Left lung (tissue), 10 donors: ENCODE data around the gene DOCK3. TPM values are rescaled to one million over a fixed set of nuclear protein-coding genes. Genes with fewer than 3 reads are reported as not detected.

Experiments used
- ATAC-seq: fragments of 200-7000 bp; cut with Tn5 transposase; one replicate; pipeline ENCODE4 v1.9.1; 2020; ENCODE audit warnings: moderate library complexity
- DNase-seq, 4 donors: peaks; one replicate each; pipeline ENCODE4 v3.0.0-alpha.2; 2013 to 2020
- H3K27ac ChIP-seq, 2 donors: fragments of 200-600 bp; sonication (generic) in 1 of 2; one replicate each; pipeline versions ENCODE4 v1.5.0 to v1.8.0; 2020 to 2021
- H3K27me3 ChIP-seq, 2 donors: fragments of 200-600 bp; sonication (generic) in 1 of 2; one replicate each; pipeline versions ENCODE4 v1.5.0 to v1.8.0; 2020 to 2021
- H3K36me3 ChIP-seq, 2 donors: fragments of 200-600 bp; sonication (generic) in 1 of 2; one replicate each; pipeline versions ENCODE4 v1.5.0 to v1.8.0; 2020 to 2021
- H3K4me1 ChIP-seq, 2 donors: fragments of 200-600 bp; one replicate each; pipeline ENCODE4 v1.8.0; 2021
- H3K4me3 ChIP-seq, 2 donors: fragments of 200-600 bp; sonication (generic) in 1 of 2; one replicate each; pipeline versions ENCODE4 v1.5.0 to v1.8.0; 2020 to 2021; ENCODE audit warnings: mild to moderate bottlenecking in 1 of 2
- H3K9me3 ChIP-seq, 2 donors: fragments of 200-600 bp; sonication (generic) in 1 of 2; one replicate each; pipeline versions ENCODE4 v1.5.0 to v1.8.0; 2020 to 2021
- CTCF ChIP-seq, 2 donors: fragments of 200-600 bp; sonication (generic) in 1 of 2; IDR thresholded peaks; one replicate each; pipeline versions ENCODE4 v1.5.0 to v1.8.0; 2021; ENCODE audit warnings: antibody characterized with exemption in 2 of 2
- intact Hi-C, 2 donors: fragments of 100-400 bp; cut with DNase I; formaldehyde crosslinking; loops; one replicate each; pipeline versions ENCODE4 v1.11.2 to v1.14.2; 2022
- polyA plus RNA-seq, 6 donors: library from polyadenylated mRNA; unstranded; fragments of 120-200 nt; gene quantifications; one replicate each; pipeline ENCODE4 v1.2.1, GENCODE V29; 2013; ENCODE audit not compliant: insufficient read length in 6 of 6
- total RNA-seq, 2 donors: library from RNA; stranded (reverse); fragmentation: NEBNext Ultra II Directional; extraction: Animal tissue kit (Norgen Biotek cat#: 25700); gene quantifications; one replicate each; pipeline ENCODE4 v1.2.1, GENCODE V29; 2021
- donor health status: DM: no; HTN: yes; CAD: no.
- donor health status: DM: no; HTN: no; CAD: no.

The DOCK3 gene
- total and polyA plus RNA-seq, 8 donors: 0.34 to 2.2 (median 1.8) TPM

GRCh38 chr3:51403675-51404074 is 728.9 kb downstream of the DOCK3 start:
- Histone ChIP-seq H3K27ac (no peak overlapping the region), H3K27me3 (no peaks in the 10 kb centered on the region), H3K9me3 (no peaks in the 10 kb centered on the region), H3K4me3 (no peak overlapping the region), H3K4me1 (peaks cover 0 to 6% of the 10 kb centered on the region in 2 donors), H3K36me3 (peaks cover 0 to 71% of the 10 kb centered on the region in 2 donors)
- DNase-seq (no peak), ATAC-seq (no peak)
- no peak for TF ChIP-seq CTCF (IDR thresholded peaks at IDR 0.05)
- intact Hi-C loops: no loop called here

GRCh38 chr3:51408021-51408420 is 733.3 kb downstream of the DOCK3 start:
- Histone ChIP-seq H3K4me3 (no peak overlapping the region), H3K27me3 (no peaks in the 10 kb centered on the region), H3K27ac (no peak overlapping the region), H3K4me1 (peaks cover 0 to 7% of the 10 kb centered on the region in 2 donors), H3K9me3 (no peaks in the 10 kb centered on the region), H3K36me3 (peaks cover 0 to 76% of the 10 kb centered on the region in 2 donors)
- ATAC-seq (no peak), DNase-seq (no peak)
- no peak for TF ChIP-seq CTCF (IDR thresholded peaks at IDR 0.05)
- intact Hi-C loops: no loop called here

- no peak overlapping the region for H3K27ac ChIP-seq
- no peak overlapping the region for H3K4me3 ChIP-seq
- peaks cover 0 to 78% of the 10 kb centered on the region in 2 donors for H3K36me3 ChIP-seq
- H3K9me3 ChIP-seq: no peaks in the 10 kb centered on the region
- intact Hi-C loops: no loop called here
- ATAC-seq: peak; percentile 99
- no peak for DNase-seq
- TF ChIP-seq CTCF (IDR thresholded peaks at IDR 0.05): no peak
- peaks cover 0 to 7% of the 10 kb centered on the region in 2 donors for H3K4me1 ChIP-seq
- no peaks in the 10 kb centered on the region for H3K27me3 ChIP-seq
These were observed 734.1 kb downstream of the DOCK3 start for GRCh38 chr3:51408813-51409212.

- Histone ChIP-seq H3K4me3 (no peak overlapping the region), H3K27ac (no peak overlapping the region), H3K4me1 (no peaks in the 10 kb centered on the region), H3K9me3 (no peaks in the 10 kb centered on the region), H3K27me3 (no peaks in the 10 kb centered on the region), H3K36me3 (peaks cover 0 to 92% of the 10 kb centered on the region in 2 donors)
- intact Hi-C loops: no loop called here
- ATAC-seq (no peak), DNase-seq (no peak)
- no peak for TF ChIP-seq CTCF (IDR thresholded peaks at IDR 0.05)
These were observed 747.5 kb downstream of the DOCK3 start for GRCh38 chr3:51422211-51422610.

- Histone ChIP-seq H3K4me1 (no peaks in the 10 kb centered on the region), H3K27me3 (no peaks in the 10 kb centered on the region), H3K9me3 (no peaks in the 10 kb centered on the region), H3K36me3 (peaks cover 2 to 92% of the 10 kb centered on the region in 2 donors), H3K27ac (no peak overlapping the region), H3K4me3 (no peak overlapping the region)
- no peak for TF ChIP-seq CTCF (IDR thresholded peaks at IDR 0.05)
- ATAC-seq (no peak), DNase-seq (no peak)
- intact Hi-C loops: no loop called here
These were observed 752.2 kb downstream of the DOCK3 start for GRCh38 chr3:51426921-51427320.
